OCI-LY1 (cell line): Measurements from ENCODE around the gene FNTB.

Experiments
- EZH2 ChIP-seq: fragments of 200-600 bp; sonication (generic), shearing (Covaris generic); IDR thresholded peaks from 2 replicates; pipeline ENCODE4 v1.8.0; 2017; ENCODE audit warnings: borderline replicate concordance, mixed run types, mild to moderate bottlenecking, antibody characterized with exemption, low read length, moderate library complexity, mixed read lengths
- TF ChIP-seq, protein P1 (sequence below): fragments of 200-600 bp; sonication (generic), shearing (Covaris generic); IDR thresholded peaks from 2 replicates; pipeline ENCODE4 v1.5.1; 2017; ENCODE audit warnings: mild to moderate bottlenecking, antibody characterized with exemption, low read length, moderate library complexity, mixed read lengths

DNA sequence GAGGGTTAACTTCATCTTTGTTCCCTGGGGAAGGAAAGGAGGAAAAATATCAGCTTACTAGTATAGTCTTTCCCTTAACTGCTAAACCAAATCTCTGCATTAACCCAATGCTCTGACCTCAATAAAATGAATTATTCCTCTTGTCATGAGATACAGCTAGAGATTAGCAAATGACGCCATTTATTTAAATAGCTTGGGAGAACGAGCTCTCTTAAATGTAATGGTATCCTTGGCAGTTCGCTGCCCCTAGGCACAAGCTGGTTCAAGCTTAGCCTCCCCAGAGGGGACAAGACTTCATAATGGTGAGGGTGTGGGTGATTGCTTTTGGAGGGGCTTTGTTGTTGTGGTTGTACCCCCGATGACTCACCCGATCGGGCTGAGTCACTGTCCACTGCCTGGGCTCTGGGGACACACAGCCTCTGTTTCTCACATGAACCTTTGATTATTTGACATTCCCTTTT is 19.6 kb downstream of the FNTB start:
- TF ChIP-seq, protein P1, sequence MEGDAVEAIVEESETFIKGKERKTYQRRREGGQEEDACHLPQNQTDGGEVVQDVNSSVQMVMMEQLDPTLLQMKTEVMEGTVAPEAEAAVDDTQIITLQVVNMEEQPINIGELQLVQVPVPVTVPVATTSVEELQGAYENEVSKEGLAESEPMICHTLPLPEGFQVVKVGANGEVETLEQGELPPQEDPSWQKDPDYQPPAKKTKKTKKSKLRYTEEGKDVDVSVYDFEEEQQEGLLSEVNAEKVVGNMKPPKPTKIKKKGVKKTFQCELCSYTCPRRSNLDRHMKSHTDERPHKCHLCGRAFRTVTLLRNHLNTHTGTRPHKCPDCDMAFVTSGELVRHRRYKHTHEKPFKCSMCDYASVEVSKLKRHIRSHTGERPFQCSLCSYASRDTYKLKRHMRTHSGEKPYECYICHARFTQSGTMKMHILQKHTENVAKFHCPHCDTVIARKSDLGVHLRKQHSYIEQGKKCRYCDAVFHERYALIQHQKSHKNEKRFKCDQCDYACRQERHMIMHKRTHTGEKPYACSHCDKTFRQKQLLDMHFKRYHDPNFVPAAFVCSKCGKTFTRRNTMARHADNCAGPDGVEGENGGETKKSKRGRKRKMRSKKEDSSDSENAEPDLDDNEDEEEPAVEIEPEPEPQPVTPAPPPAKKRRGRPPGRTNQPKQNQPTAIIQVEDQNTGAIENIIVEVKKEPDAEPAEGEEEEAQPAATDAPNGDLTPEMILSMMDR = no peak
- no peak for TF ChIP-seq EZH2
